CD8-positive, alpha-beta memory T cell (primary cell): ENCODE measurements around the gene NCKAP5. TPM values are rescaled to one million over a fixed set of nuclear protein-coding genes. Genes with fewer than 3 reads are reported as not detected.

Experiments
- CTCF ChIA-PET: fragments of 350-600 bp; sonication (Branson Sonifier 250); formaldehyde crosslinking; loops from one replicate; lab custom pipeline; 2021; ENCODE audit warnings: antibody characterized with exemption; lab: Charles Lee
- POLR2A ChIA-PET: fragments of 350-600 bp; sonication (Branson Sonifier 250); formaldehyde crosslinking; loops from one replicate; lab custom pipeline; 2021; ENCODE audit warnings: antibody characterized with exemption; lab: Charles Lee
- DNase-seq, 5 donors: peaks; one replicate each; pipeline versions ENCODE4 v3.0.0 to v3.0.0-alpha.2; 2020 to 2022; ENCODE audit warnings: mixed read lengths in 1 of 5
- H3K27ac ChIP-seq: one replicate; pipeline ENCODE4 v1.7.0; 2013; ENCODE audit warnings: low read depth, mild to moderate bottlenecking, low read length, moderate library complexity
- H3K27me3 ChIP-seq: 2 replicates; pipeline ENCODE4 v1.7.0; 2013; ENCODE audit warnings: low read length, mild to moderate bottlenecking; ENCODE audit not compliant: insufficient read depth, poor library complexity, severe bottlenecking
- H3K36me3 ChIP-seq: 2 replicates; pipeline ENCODE4 v1.7.0; 2013; ENCODE audit warnings: mild to moderate bottlenecking, low read length, moderate library complexity; ENCODE audit not compliant: insufficient read depth
- H3K4me1 ChIP-seq: 2 replicates; pipeline ENCODE4 v1.7.0; 2013; ENCODE audit warnings: mild to moderate bottlenecking, low read length, moderate library complexity; ENCODE audit not compliant: insufficient read depth
- H3K4me3 ChIP-seq: 2 replicates; pipeline ENCODE4 v1.7.0; 2013; ENCODE audit warnings: mild to moderate bottlenecking, low read length
- H3K9me3 ChIP-seq: 2 replicates; pipeline ENCODE4 v1.7.0; 2013; ENCODE audit warnings: mild to moderate bottlenecking, low read length
- H3K27ac Mint-ChIP-seq, 8 donors: one replicate each; pipeline ENCODE4 v1.8.0; 2020 to 2021; ENCODE audit warnings: mixed read lengths in 8 of 8, mild to moderate bottlenecking in 6 of 8, inconsistent platforms in 3 of 8, moderate library complexity in 3 of 8
- H3K27me3 Mint-ChIP-seq, 2 donors: one replicate each; pipeline ENCODE4 v1.8.0; 2020 to 2021; ENCODE audit warnings: mixed read lengths in 2 of 2, mild to moderate bottlenecking in 1 of 2, moderate library complexity in 1 of 2
- H3K36me3 Mint-ChIP-seq, 3 donors: one replicate each; pipeline ENCODE4 v1.8.0; 2020 to 2021; ENCODE audit warnings: mixed read lengths in 3 of 3, inconsistent platforms in 1 of 3, mild to moderate bottlenecking in 1 of 3
- H3K4me1 Mint-ChIP-seq, 3 donors: one replicate each; pipeline ENCODE4 v1.8.0; 2020 to 2021; ENCODE audit warnings: mixed read lengths in 3 of 3, inconsistent platforms in 1 of 3, mild to moderate bottlenecking in 1 of 3
- H3K4me3 Mint-ChIP-seq, 7 donors: one replicate each; pipeline ENCODE4 v1.8.0; 2020 to 2021; ENCODE audit warnings: mixed read lengths in 7 of 7, mild to moderate bottlenecking in 6 of 7, moderate library complexity in 4 of 7, inconsistent platforms in 2 of 7
- H3K9me3 Mint-ChIP-seq, 5 donors: one replicate each; pipeline ENCODE4 v1.8.0; 2020 to 2022; ENCODE audit warnings: mixed read lengths in 5 of 5, mild to moderate bottlenecking in 3 of 5, moderate library complexity in 2 of 5, inconsistent platforms in 1 of 5
- polyA plus RNA-seq: library from polyadenylated mRNA; unstranded; fragments of 300-500 nt; fragmentation: Illumina TruSeq; gene quantifications from one replicate; pipeline ENCODE4 v1.2.3, GENCODE V29; 2021
- total RNA-seq, 2 experiments: library from RNA; stranded (reverse); gene quantifications; one replicate each; pipeline ENCODE4 v1.2.3, GENCODE V29; 2021

NCKAP5 gene
- total and polyA plus RNA-seq, 3 experiments from 2014 or later, result not detected

DNA sequence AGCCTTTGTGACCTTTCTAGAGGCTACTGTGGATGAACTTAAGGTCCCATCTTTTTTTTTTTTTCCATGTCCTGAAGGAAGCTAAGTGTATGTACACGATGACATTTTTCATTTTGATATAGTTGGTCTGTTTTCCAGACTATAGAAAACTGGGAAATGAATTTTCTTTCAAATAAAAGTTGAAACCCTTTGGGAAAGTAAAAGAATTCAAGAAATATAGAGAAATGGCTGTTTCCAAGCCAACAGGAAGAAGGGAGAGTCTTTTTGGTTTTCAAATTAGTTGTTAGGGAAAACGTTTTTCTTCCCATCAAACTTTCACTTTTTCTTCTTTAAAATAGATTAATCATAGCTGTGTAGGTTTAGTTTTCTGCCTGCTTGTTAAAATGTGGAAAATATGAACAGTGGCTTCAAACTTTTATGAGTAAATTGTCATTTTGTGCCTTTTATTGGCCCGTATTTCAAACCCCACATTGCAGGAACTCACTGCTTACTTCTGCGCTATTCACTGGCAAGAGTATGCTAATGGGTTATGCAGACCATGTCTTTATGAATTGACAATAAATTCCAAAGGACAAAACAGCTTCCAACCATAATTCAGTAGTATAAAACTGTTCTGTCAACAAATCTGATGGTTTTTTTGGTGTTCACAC, 870.6 kb downstream of the NCKAP5 start:
- H3K4me1 Mint-ChIP-seq, result no peaks in the 10 kb centered on the region
- no peaks in the 10 kb centered on the region for H3K36me3 Mint-ChIP-seq
- no peaks in the 10 kb centered on the region for H3K9me3 ChIP-seq
- no peaks in the 10 kb centered on the region for H3K4me1 ChIP-seq
- no peaks in the 10 kb centered on the region for H3K27me3 Mint-ChIP-seq
- no peaks in the 10 kb centered on the region for H3K36me3 ChIP-seq
- peaks cover 2 to 7% (median 3%) of the 10 kb centered on the region in 5 donors for H3K9me3 Mint-ChIP-seq
- DNase-seq, result no peak
- no peaks in the 10 kb centered on the region for H3K27me3 ChIP-seq
- no peak overlapping the region for H3K4me3 ChIP-seq
- H3K4me3 Mint-ChIP-seq, result no peak overlapping the region
- no peak overlapping the region for H3K27ac ChIP-seq
- ChIA-PET POLR2A (no interaction called here), CTCF (no interaction called here)
- H3K27ac Mint-ChIP-seq, result no peak overlapping the region

DNA sequence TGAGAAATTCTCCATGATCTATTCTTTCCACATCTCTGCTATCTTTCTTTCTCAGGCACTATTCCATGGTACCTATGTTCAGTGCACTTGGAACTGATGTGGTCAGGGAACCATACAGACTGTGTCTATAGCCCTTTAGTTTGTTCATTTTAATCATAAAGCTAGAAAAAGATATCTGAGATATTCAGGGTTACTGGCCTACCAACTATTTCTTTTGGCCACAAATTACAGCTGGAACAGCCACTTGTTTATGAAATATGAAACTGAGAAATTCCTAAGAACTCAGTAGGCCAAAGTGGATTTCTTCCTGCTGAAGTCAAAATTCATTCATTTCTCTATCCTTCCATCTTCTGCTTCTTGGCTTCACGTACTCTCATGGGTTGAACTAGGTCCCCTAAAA, 875.4 kb downstream of the NCKAP5 start:
- ChIA-PET POLR2A (no interaction called here), CTCF (no interaction called here)
- Histone ChIP-seq H3K27me3 (no peaks in the 10 kb centered on the region), H3K9me3 (no peaks in the 10 kb centered on the region), H3K36me3 (no peaks in the 10 kb centered on the region), H3K4me3 (no peak overlapping the region), H3K27ac (no peak overlapping the region), H3K4me1 (no peaks in the 10 kb centered on the region)
- Mint-ChIP-seq H3K27ac (no peak overlapping the region), H3K9me3 (peaks cover 0 to 10% (median 7%) of the 10 kb centered on the region in 5 donors), H3K4me1 (no peaks in the 10 kb centered on the region), H3K4me3 (no peak overlapping the region), H3K36me3 (no peaks in the 10 kb centered on the region), H3K27me3 (no peaks in the 10 kb centered on the region)
- no peak for DNase-seq

DNA sequence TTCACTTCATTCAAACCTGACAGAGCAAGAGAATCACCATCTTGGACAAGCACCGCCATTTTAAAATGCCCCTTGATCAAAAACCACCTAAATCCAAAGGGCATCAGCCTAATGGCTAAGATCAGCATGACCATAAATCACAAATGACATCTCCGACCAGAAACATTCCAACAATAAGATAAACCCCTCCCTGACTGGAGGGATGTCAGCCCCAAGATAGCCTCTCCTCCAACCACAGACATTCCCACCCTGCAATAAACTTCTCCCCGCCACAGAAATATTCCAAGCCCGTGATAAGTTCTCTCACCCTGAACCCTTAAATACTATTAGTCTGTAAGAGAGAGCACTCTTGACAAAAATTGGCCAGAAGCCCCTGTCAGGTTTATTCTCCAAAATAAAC, 876.7 kb downstream of the NCKAP5 start:
- Histone ChIP-seq H3K4me1 (no peaks in the 10 kb centered on the region), H3K27me3 (no peaks in the 10 kb centered on the region), H3K9me3 (no peaks in the 10 kb centered on the region), H3K36me3 (no peaks in the 10 kb centered on the region), H3K4me3 (no peak overlapping the region), H3K27ac (no peak overlapping the region)
- Mint-ChIP-seq H3K36me3 (no peaks in the 10 kb centered on the region), H3K27me3 (no peaks in the 10 kb centered on the region), H3K4me1 (no peaks in the 10 kb centered on the region), H3K9me3 (peaks cover 0 to 12% (median 7%) of the 10 kb centered on the region in 5 donors), H3K4me3 (no peak overlapping the region), H3K27ac (no peak overlapping the region)
- ChIA-PET CTCF (no interaction called here), POLR2A (no interaction called here)
- DNase-seq, result no peak

DNA sequence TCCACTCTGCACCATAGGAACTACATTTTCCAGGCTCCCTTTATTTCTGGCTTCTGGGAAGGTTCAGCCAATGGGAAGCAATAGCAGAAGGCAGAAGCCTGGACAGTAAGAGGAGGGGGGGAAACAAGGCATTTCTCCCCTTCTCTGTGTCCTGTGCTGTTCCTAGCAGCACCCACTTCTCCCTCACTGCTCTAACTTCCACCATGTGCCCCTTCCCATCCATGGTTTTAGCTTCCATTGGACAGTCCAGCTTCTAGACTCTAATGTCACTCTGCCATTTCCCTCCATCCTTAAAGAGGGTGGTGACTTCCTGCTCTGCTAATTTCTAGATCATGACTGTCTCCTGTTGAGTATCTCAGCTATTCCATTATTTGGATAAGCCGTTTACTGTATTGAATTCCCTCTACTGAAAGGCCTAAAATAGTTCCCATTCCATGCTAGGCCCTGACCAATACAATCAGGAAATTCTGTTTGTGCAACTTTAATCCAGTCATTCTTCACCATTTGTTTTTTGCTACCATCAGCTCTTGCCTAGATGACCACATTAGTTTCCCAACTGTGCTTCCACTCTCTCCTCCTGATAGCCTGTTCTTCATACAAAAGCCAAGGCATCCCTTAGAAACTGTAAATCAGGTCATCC, 877.5 kb downstream of the NCKAP5 start:
- Histone ChIP-seq H3K27me3 (no peaks in the 10 kb centered on the region), H3K9me3 (no peaks in the 10 kb centered on the region), H3K27ac (no peak overlapping the region), H3K4me3 (no peak overlapping the region), H3K4me1 (no peaks in the 10 kb centered on the region), H3K36me3 (no peaks in the 10 kb centered on the region)
- Mint-ChIP-seq H3K9me3 (peaks cover 0 to 16% (median 7%) of the 10 kb centered on the region in 5 donors), H3K36me3 (no peaks in the 10 kb centered on the region), H3K4me3 (no peak overlapping the region), H3K4me1 (no peaks in the 10 kb centered on the region), H3K27ac (no peak overlapping the region), H3K27me3 (no peaks in the 10 kb centered on the region)
- no peak for DNase-seq
- POLR2A ChIA-PET, result no interaction called here
- CTCF ChIA-PET, result no interaction called here

DNA sequence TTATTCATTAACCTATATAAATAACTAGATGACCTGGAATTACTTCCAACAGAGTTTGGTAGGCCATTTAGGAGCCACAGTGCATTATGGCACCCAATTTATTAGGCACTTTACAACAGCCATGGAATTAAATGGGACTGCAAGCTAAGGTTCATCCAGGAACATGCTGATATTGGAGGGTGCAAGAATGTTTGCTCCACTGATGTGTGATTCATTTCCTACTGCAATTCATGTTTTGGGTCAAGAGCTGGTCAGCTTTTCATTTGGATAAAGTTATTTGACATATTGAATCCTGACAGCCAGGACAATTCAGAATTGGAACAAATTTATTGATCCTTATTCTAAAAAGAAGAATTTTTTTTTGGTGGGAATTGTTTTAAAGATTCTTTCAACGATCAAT, 886.5 kb downstream of the NCKAP5 start:
- H3K36me3 Mint-ChIP-seq, result no peaks in the 10 kb centered on the region
- no peaks in the 10 kb centered on the region for H3K27me3 Mint-ChIP-seq
- Histone ChIP-seq H3K27me3 (no peaks in the 10 kb centered on the region), H3K36me3 (no peaks in the 10 kb centered on the region), H3K4me3 (no peak overlapping the region), H3K9me3 (no peaks in the 10 kb centered on the region), H3K27ac (no peak overlapping the region), H3K4me1 (no peaks in the 10 kb centered on the region)
- H3K27ac Mint-ChIP-seq, result no peak overlapping the region
- peaks cover 0 to 9% (median 6%) of the 10 kb centered on the region in 5 donors for H3K9me3 Mint-ChIP-seq
- CTCF ChIA-PET, result no interaction called here
- no peak for DNase-seq
- no peaks in the 10 kb centered on the region for H3K4me1 Mint-ChIP-seq
- no peak overlapping the region for H3K4me3 Mint-ChIP-seq
- POLR2A ChIA-PET, result no interaction called here

DNA sequence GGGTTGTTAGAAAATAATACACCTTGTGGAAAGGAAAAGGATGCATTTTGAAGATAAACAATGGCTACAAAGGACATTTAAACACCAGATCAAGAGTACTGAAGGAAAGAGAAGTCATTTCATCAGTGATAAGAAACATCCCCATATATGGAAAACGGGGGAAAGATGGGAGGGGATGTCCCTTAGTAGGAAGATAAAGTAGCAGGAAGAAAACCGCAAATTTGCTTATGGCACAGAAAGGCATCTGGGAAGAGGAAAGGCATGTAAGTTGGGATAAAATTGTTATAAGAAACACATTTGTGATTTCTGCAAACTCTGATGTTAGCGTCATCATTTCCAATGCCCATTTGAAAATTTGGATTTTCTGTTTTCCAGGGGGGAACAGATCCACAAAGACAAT, 887.7 kb downstream of the NCKAP5 start:
- no peak overlapping the region for H3K27ac ChIP-seq
- POLR2A ChIA-PET, result no interaction called here
- H3K27me3 ChIP-seq, result no peaks in the 10 kb centered on the region
- Mint-ChIP-seq H3K27ac (no peak overlapping the region), H3K27me3 (no peaks in the 10 kb centered on the region), H3K36me3 (no peaks in the 10 kb centered on the region), H3K9me3 (peaks cover 0 to 7% (median 2%) of the 10 kb centered on the region in 5 donors), H3K4me1 (no peaks in the 10 kb centered on the region), H3K4me3 (no peak overlapping the region)
- DNase-seq, result no peak
- H3K9me3 ChIP-seq, result no peaks in the 10 kb centered on the region
- H3K4me3 ChIP-seq, result no peak overlapping the region
- CTCF ChIA-PET, result no interaction called here
- H3K4me1 ChIP-seq, result no peaks in the 10 kb centered on the region
- no peaks in the 10 kb centered on the region for H3K36me3 ChIP-seq

DNA sequence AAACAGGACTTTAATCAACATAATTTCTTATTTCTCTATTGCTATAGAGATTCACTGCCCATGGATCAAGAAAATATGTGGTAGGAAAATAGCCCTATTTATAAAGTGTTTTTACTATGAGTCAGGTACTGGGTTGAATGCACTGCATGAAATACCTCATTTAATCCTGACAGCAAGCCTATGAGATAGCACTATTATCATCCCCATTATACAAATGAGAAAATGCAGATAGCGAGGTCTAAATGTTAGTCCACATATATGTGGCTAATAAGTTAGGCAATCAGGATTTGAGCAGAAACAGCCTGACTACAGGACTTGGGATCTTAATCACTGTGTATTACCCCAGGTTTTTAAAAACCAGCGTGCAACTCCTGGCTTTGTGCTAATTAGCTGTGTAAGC, 889.8 kb downstream of the NCKAP5 start:
- ChIA-PET CTCF (no interaction called here), POLR2A (no interaction called here)
- DNase-seq, result no peak
- H3K36me3 Mint-ChIP-seq, result no peaks in the 10 kb centered on the region
- H3K27ac Mint-ChIP-seq, result no peak overlapping the region
- Histone ChIP-seq H3K27ac (no peak overlapping the region), H3K36me3 (no peaks in the 10 kb centered on the region), H3K4me3 (no peak overlapping the region), H3K4me1 (no peaks in the 10 kb centered on the region), H3K27me3 (no peaks in the 10 kb centered on the region), H3K9me3 (no peaks in the 10 kb centered on the region)
- H3K4me1 Mint-ChIP-seq, result no peaks in the 10 kb centered on the region
- peaks cover 0 to 2% of the 10 kb centered on the region in 2 donors for H3K27me3 Mint-ChIP-seq
- peaks cover 0 to 7% (median 2%) of the 10 kb centered on the region in 5 donors for H3K9me3 Mint-ChIP-seq
- H3K4me3 Mint-ChIP-seq, result no peak overlapping the region

DNA sequence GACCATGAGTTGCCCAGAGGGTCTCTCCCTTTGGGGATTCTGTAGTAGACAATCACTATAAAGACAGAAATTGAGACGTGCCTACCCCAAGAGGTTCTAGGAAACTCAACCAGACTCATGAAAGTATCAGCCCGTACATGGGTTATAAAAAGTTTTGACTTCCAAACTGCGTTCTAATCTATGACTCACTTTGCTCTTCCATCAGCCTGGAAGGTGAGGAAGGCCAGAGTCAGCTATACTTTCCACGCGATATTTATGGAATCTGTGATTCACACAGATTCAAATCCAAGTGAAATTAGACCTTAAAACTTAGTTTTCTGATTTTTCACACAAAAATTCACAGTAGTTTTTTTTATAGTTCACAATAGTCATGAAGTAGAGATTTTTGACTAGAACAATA, 890.6 kb downstream of the NCKAP5 start:
- CTCF ChIA-PET, result no interaction called here
- Mint-ChIP-seq H3K4me3 (no peak overlapping the region), H3K9me3 (peaks cover 0 to 7% (median 3%) of the 10 kb centered on the region in 5 donors), H3K4me1 (no peaks in the 10 kb centered on the region), H3K36me3 (no peaks in the 10 kb centered on the region), H3K27me3 (peaks cover 4 to 5% of the 10 kb centered on the region in 2 donors), H3K27ac (no peak overlapping the region)
- DNase-seq, result no peak
- Histone ChIP-seq H3K4me1 (no peaks in the 10 kb centered on the region), H3K27ac (no peak overlapping the region), H3K36me3 (no peaks in the 10 kb centered on the region), H3K27me3 (no peaks in the 10 kb centered on the region), H3K4me3 (no peak overlapping the region), H3K9me3 (no peaks in the 10 kb centered on the region)
- POLR2A ChIA-PET, result no interaction called here
